Kidney epithelial cell (primary cell): ENCODE results near the gene NUP50. TPM values are rescaled to one million over a fixed set of nuclear protein-coding genes. Genes with fewer than 3 reads are reported as not detected.

Source experiments
- DNase-seq: peaks from one replicate; pipeline ENCODE4 v3.0.0-alpha.2; 2010; ENCODE audit warnings: low read depth
- H3K27me3 ChIP-seq: 2 replicates; pipeline ENCODE4 v1.6.0; 2011; ENCODE audit warnings: low read length; ENCODE audit not compliant: control insufficient read depth, insufficient read depth
- H3K36me3 ChIP-seq: 2 replicates; pipeline ENCODE4 v1.5.1; 2011; ENCODE audit warnings: low read length; ENCODE audit not compliant: control insufficient read depth, insufficient read depth
- H3K4me3 ChIP-seq: 2 replicates; pipeline ENCODE4 v1.5.1; 2011; ENCODE audit warnings: low read depth, mild to moderate bottlenecking, control low read depth, low read length
- CTCF ChIP-seq: IDR thresholded peaks from 2 replicates; pipeline ENCODE4 v1.5.1; 2011; ENCODE audit warnings: mild to moderate bottlenecking, moderate library complexity, low read length, control low read depth, inconsistent platforms; ENCODE audit not compliant: insufficient read depth, poor library complexity, severe bottlenecking
- total RNA-seq: library from RNA; depleted of rRNA; stranded (reverse); fragments of >200 nt; gene quantifications from 2 replicates; pipeline ENCODE4 v1.2.3, GENCODE V29; 2015

The NUP50 gene
- total RNA-seq, 1 donor from 2014 or later, result 63.0 TPM

- no peak for TF ChIP-seq CTCF
- no peak for DNase-seq
- Histone ChIP-seq H3K27me3 (no peaks in the 10 kb centered on the region), H3K4me3 (no peak overlapping the region), H3K36me3 (no peaks in the 10 kb centered on the region)
These were observed 57.5 kb downstream of the NUP50 start for GRCh38 chr22:45221201-45221600.

- no peak for DNase-seq
- TF ChIP-seq CTCF, result no peak
- no peaks in the 10 kb centered on the region for H3K36me3 ChIP-seq
- no peak overlapping the region for H3K4me3 ChIP-seq
- no peaks in the 10 kb centered on the region for H3K27me3 ChIP-seq
These were observed 59.8 kb downstream of the NUP50 start for GRCh38 chr22:45223304-45224117.

- Histone ChIP-seq H3K36me3 (no peaks in the 10 kb centered on the region), H3K4me3 (no peak overlapping the region), H3K27me3 (no peaks in the 10 kb centered on the region)
- no peak for DNase-seq
- TF ChIP-seq CTCF, result no peak
These were observed 60.6 kb downstream of the NUP50 start for GRCh38 chr22:45224331-45224730.

- Histone ChIP-seq H3K4me3 (no peak overlapping the region), H3K36me3 (no peaks in the 10 kb centered on the region), H3K27me3 (no peaks in the 10 kb centered on the region)
- TF ChIP-seq CTCF, result no peak
- DNase-seq, result no peak
These were observed 61.4 kb downstream of the NUP50 start for GRCh38 chr22:45224988-45225731.

GRCh38 chr22:45225732-45226502 lies 62.2 kb downstream of the NUP50 start:
- no peak overlapping the region for H3K4me3 ChIP-seq
- DNase-seq, result no peak
- H3K36me3 ChIP-seq, result no peaks in the 10 kb centered on the region
- H3K27me3 ChIP-seq, result no peaks in the 10 kb centered on the region
- no peak for TF ChIP-seq CTCF
